ENCODE results near the gene KRTAP6-2.

DNA sequence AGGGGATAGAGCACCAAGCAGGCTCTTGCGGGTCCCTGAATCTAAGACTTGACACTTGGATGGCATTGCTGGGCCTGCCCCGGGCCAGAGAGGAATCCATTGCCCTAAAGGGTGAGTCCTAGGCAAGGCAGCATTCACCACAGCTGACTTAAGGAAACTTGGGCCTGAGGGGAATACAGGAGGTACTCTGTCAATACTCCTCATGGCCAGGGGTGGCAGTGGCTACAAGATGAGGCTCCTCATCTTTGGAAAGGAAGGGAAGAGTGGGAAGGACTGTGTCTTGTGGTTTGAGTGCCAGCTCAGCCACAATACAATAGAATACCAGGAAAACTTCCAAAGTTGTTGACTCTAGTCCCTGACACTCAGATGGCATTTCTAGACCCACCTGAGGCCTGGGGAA, 7.3 kb upstream of the KRTAP6-2 start:
- TF ChIP-seq EZH2 (IDR thresholded peaks at IDR 0.05; ENCODE audit: insufficient read depth, poor library complexity, severe bottlenecking) (no peak), EZH2phosphoT487 (IDR thresholded peaks at IDR 0.05; ENCODE audit: insufficient read depth, low read depth) (no peak)
